ENCODE measurements around the gene PRRG2. TPM values are rescaled to one million over a fixed set of nuclear protein-coding genes. Genes with fewer than 3 reads are reported as not detected.

The PRRG2 gene
- polyA plus RNA-seq, 1 of the 3 experiments (the other 2 are of a cell fraction): 0.44 TPM

- Histone ChIP-seq H3K4me1 (ENCODE audit: control insufficient read depth in 1 of 2, insufficient read depth in 2 of 2, low read depth in 1 of 2, low read length in 1 of 2) (no peaks in the 10 kb centered on the region), H3K9me2 (no peaks in the 10 kb centered on the region), H3K9me3 (no peaks in the 10 kb centered on the region), H3K9ac (no peak overlapping the region), H3K4me3 (ENCODE audit: low read depth in 2 of 2, low read length in 1 of 2) (no peak overlapping the region), H3K27me3 (ENCODE audit: insufficient read depth) (no peaks in the 10 kb centered on the region), H2AFZ (ENCODE audit: low read depth) (no peak overlapping the region), H3F3A (replicated peaks; ENCODE audit: insufficient read depth) (no peaks in the 10 kb centered on the region), H4K20me1 (ENCODE audit: insufficient read depth) (peaks cover 21% of the 10 kb centered on the region), H3K27ac (ENCODE audit: low read depth in 2 of 2, low read length in 1 of 2) (no peak overlapping the region), H3K36me3 (replicated peaks in 1 of 2; ENCODE audit: control insufficient read depth in 1 of 2, insufficient read depth in 2 of 2, low read length in 1 of 2) (peaks cover 0 to 10% of the 10 kb centered on the region in 2 experiments), H3K79me2 (ENCODE audit: insufficient read depth) (peaks cover 82% of the 10 kb centered on the region), H3K4me2 (no peak overlapping the region)
- POLR2A ChIA-PET: no interaction called here
- TF ChIP-seq MXI1 (IDR thresholded peaks at IDR 0.05; ENCODE audit: low read depth, low read length) (no peak), SMC3 (IDR thresholded peaks at IDR 0.05; ENCODE audit: low read depth, low read length) (no peak), EZH2phosphoT487 (IDR thresholded peaks at IDR 0.05; ENCODE audit: borderline replicate concordance, low read depth) (no peak), GABPA (IDR thresholded peaks at IDR 0.05; ENCODE audit: low read depth) (no peak), CTCF (IDR thresholded peaks at IDR 0.05) (no peak), CHD2 (IDR thresholded peaks at IDR 0.05; ENCODE audit: low read length, partially characterized antibody) (no peak), ZBTB33 (IDR thresholded peaks at IDR 0.05; ENCODE audit: borderline replicate concordance, low read depth) (no peak), FOXM1 (IDR thresholded peaks at IDR 0.05; ENCODE audit: low read depth) (no peak), MEF2A (IDR thresholded peaks at IDR 0.05; ENCODE audit: borderline replicate concordance, low read depth) (no peak), TCF12 (IDR thresholded peaks at IDR 0.05) (no peak)
- 99% methylated on average over 6 of the region's 6 CpGs for WGBS (ENCODE audit: low lambda C conversion rate)
- DNase-seq: no peak
- CTCF ChIA-PET: interaction anchor here (0.7 to 1.9 kb wide), 6 partner anchors 18 to 254 kb away, joined by 3 to 5 read pairs (median 4); no protein-coding TSS in a partner anchor
These were observed 16.5 kb upstream of the PRRG2 start for GRCh38 chr19:49564616-49565045.

DNA sequence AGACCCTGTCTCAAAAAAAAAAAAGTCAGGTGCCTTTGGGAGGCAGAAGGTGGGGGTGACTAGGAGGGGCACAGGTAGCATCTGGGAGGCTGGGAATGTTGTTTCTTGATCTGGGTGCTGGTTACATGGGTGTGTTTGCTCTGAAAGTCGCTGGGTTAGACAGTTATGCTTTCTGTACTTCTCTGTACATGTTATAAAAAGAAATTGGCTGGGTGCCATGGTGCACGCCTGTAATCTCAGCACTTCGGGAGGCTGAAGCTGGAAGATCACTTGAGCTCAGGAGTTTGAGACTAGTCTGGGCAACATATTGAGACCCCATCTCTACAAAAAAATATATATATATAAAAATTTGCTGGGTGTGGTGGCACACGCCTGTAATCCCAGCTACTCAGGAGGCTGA is 15.9 kb upstream of the PRRG2 start:
- Histone ChIP-seq H3K4me3 (ENCODE audit: low read depth in 2 of 2, low read length in 1 of 2) (no peak overlapping the region), H3K27me3 (ENCODE audit: insufficient read depth) (no peaks in the 10 kb centered on the region), H2AFZ (ENCODE audit: low read depth) (no peak overlapping the region), H4K20me1 (ENCODE audit: insufficient read depth) (peaks cover 25% of the 10 kb centered on the region), H3K9me2 (no peaks in the 10 kb centered on the region), H3K4me2 (no peak overlapping the region), H3K27ac (ENCODE audit: low read depth in 2 of 2, low read length in 1 of 2) (no peak overlapping the region), H3K36me3 (replicated peaks in 1 of 2; ENCODE audit: control insufficient read depth in 1 of 2, insufficient read depth in 2 of 2, low read length in 1 of 2) (peaks cover 0 to 3% of the 10 kb centered on the region in 2 experiments), H3K4me1 (ENCODE audit: control insufficient read depth in 1 of 2, insufficient read depth in 2 of 2, low read depth in 1 of 2, low read length in 1 of 2) (no peaks in the 10 kb centered on the region), H3K9ac (no peak overlapping the region), H3K79me2 (ENCODE audit: insufficient read depth) (peaks cover 87% of the 10 kb centered on the region), H3K9me3 (no peaks in the 10 kb centered on the region), H3F3A (replicated peaks; ENCODE audit: insufficient read depth) (no peaks in the 10 kb centered on the region)
- 85% methylated on average over 4 of the region's 4 CpGs for WGBS (ENCODE audit: low lambda C conversion rate)
- TF ChIP-seq RCOR1 (IDR thresholded peaks at IDR 0.05; ENCODE audit: low read length): no peak
- TF ChIP-seq TCF12 (IDR thresholded peaks at IDR 0.05): no peak
- no peak for TF ChIP-seq PBX3 (IDR thresholded peaks at IDR 0.05)
- TF ChIP-seq RXRA (IDR thresholded peaks at IDR 0.05; ENCODE audit: borderline replicate concordance, low read depth): no peak
- TF ChIP-seq, protein P1, sequence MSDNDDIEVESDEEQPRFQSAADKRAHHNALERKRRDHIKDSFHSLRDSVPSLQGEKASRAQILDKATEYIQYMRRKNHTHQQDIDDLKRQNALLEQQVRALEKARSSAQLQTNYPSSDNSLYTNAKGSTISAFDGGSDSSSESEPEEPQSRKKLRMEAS (IDR thresholded peaks at IDR 0.05; ENCODE audit: low read depth): no peak
- TF ChIP-seq RAD21 (IDR thresholded peaks at IDR 0.05; ENCODE audit: low read length): no peak
- TF ChIP-seq JUND (IDR thresholded peaks at IDR 0.05): no peak
- no peak for TF ChIP-seq CHD2 (IDR thresholded peaks at IDR 0.05; ENCODE audit: low read length, partially characterized antibody)
- TF ChIP-seq GATA2 (CRISPR knock-in tag; IDR thresholded peaks at IDR 0.05): no peak
- no peak for TF ChIP-seq NRF1 (IDR thresholded peaks at IDR 0.05; ENCODE audit: low read depth, low read length)
- TF ChIP-seq ELF1 (IDR thresholded peaks at IDR 0.05): no peak
- no peak for TF ChIP-seq EP300 (IDR thresholded peaks at IDR 0.05; ENCODE audit: borderline replicate concordance in 1 of 2, low read depth in 1 of 2, low read length in 1 of 2)
- TF ChIP-seq POLR2AphosphoS5 (IDR thresholded peaks at IDR 0.05; ENCODE audit: low read depth, low read length): no peak
- POLR2A ChIA-PET: no interaction called here
- CTCF ChIA-PET: interaction anchor here (0.7 to 2.4 kb wide), 6 partner anchors 18 to 254 kb away, joined by 3 to 11 read pairs (median 5); no protein-coding TSS in a partner anchor
- DNase-seq: no peak

Data from SK-N-SH (cell line).